Subcutaneous adipose tissue (tissue), 4 donors: ENCODE measurements around the gene TMEM200B. TPM values are rescaled to one million over a fixed set of nuclear protein-coding genes. Genes with fewer than 3 reads are reported as not detected.

Experiments
- total RNA-seq, 4 donors: library from RNA; depleted of rRNA; stranded (reverse); fragments of >200 nt; gene quantifications; one replicate each; pipeline ENCODE4 v1.1.0, GENCODE V29; 2016
- TF ChIP-seq, protein P1 (sequence below): fragments of 450-650 bp; IDR thresholded peaks from one replicate; pipeline ENCODE4 v1.5.1; 2016; ENCODE audit warnings: low read depth, mild to moderate bottlenecking, control low read depth, antibody characterized with exemption, moderate library complexity

TMEM200B gene
- total RNA-seq: 10 to 100 TPM in 3 of 4 donors, 1 to 10 TPM in 1; 6.7 to 35.0 (median 23.6) TPM

DNA sequence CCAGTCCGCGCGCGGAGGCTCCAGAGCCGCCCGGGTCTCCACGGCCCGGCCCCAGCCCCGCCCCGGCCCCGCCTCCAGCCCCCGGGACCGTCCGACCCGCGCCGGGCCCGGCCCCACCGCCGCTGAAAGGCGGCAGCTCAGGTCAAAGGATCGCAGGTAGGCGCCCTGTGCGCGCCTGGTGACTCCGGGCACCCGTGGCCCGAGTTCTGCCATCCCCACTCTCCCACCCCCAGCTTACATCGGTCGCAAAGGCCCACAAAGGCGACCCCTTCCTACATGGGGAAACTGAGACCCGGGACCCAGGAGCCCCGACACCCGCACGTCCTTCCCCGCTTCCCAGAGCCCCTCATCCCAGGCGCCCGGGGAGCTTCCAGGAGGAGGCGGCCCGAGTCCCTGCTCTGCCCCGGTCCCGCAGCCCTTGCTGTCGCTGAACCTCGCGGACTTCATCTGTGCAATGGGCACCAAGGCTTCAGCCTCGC, at the start of gene TMEM200B:
TSS of gene TMEM200B (minus strand) at position 17 of the 479 bp plus-strand sequence. CDS start 2,075 bp downstream, outside the sequence.
- TF ChIP-seq, protein P1, sequence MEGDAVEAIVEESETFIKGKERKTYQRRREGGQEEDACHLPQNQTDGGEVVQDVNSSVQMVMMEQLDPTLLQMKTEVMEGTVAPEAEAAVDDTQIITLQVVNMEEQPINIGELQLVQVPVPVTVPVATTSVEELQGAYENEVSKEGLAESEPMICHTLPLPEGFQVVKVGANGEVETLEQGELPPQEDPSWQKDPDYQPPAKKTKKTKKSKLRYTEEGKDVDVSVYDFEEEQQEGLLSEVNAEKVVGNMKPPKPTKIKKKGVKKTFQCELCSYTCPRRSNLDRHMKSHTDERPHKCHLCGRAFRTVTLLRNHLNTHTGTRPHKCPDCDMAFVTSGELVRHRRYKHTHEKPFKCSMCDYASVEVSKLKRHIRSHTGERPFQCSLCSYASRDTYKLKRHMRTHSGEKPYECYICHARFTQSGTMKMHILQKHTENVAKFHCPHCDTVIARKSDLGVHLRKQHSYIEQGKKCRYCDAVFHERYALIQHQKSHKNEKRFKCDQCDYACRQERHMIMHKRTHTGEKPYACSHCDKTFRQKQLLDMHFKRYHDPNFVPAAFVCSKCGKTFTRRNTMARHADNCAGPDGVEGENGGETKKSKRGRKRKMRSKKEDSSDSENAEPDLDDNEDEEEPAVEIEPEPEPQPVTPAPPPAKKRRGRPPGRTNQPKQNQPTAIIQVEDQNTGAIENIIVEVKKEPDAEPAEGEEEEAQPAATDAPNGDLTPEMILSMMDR: no peak

- TF ChIP-seq, protein P1: no peak
Observed at GRCh38 chr1:29172415-29172939, 48.8 kb upstream of the TMEM200B start.

GRCh38 chr1:29171521-29171920, 47.8 kb upstream of the TMEM200B start:
- TF ChIP-seq, protein P1: no peak

DNA sequence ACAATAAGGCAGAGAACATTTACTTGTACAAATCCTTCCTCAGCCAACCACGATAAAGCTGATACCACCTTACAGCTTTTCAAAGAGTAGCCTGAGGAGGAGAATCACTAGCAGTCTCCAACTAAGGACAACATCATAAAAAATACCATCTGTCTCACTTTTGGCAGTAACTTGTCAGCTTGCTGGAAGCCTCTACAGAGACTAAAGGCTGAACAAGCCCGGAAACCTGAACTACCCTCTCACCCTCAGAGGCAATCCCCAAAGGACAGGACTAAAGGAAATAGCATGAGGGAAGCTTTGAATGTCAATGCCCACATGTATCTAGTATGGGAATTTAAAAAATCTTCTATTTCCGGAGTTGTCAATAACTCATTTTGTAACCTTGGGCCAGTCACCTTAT, 47.4 kb upstream of the TMEM200B start:
- TF ChIP-seq, protein P1: no peak

- TF ChIP-seq, protein P1: no peak
Observed at GRCh38 chr1:29169976-29170375, 46.3 kb upstream of the TMEM200B start.

DNA sequence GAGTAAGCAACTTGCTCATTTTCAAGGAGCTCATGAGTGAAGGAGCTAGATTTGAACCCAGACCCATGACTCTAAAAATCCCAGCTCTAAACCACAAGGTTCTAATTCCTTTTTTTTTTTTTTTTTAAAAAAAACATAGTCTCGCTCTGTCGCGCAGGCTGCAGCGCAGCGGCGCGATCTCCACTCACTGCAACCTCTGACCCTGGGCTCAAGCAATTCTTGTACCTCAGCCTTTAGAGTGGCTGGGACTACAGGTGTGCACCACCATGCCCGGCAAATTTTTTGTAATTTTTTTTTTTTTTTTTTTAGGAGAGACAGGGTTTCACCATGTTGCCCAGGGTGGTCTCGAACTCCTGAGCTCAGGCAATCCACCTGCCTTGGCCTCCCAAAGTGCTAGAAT, 44.2 kb upstream of the TMEM200B start:
- TF ChIP-seq, protein P1: no peak

- TF ChIP-seq, protein P1: no peak
Observed at GRCh38 chr1:29166291-29166878, 42.7 kb upstream of the TMEM200B start.
